Small intestine (tissue), 7 donors: ENCODE results near the gene ZDHHC14. TPM values are rescaled to one million over a fixed set of nuclear protein-coding genes. Genes with fewer than 3 reads are reported as not detected.
A peak's percentile ranks its signal among the peaks of the same experiment; 100 is the strongest.
"Not testable (repeated sequence)": the region's sequence is repeated elsewhere in the genome, so short reads cannot be mapped to it uniquely, and the experiment has no call there.

Experiments used
- DNase-seq, 2 donors: peaks; one replicate each; pipeline versions ENCODE4 v3.0.0 to v3.0.0-alpha.2; 2013
- FAIRE-seq: peaks from 2 replicates; lab custom pipeline; 2012; peaks lifted over from hg19 to GRCh38; lab: Jason Lieb, UNC
- H3K27ac ChIP-seq, 3 donors: one replicate each; pipeline ENCODE4 v1.5.1; 2013; ENCODE audit warnings: low read length in 2 of 3, mild to moderate bottlenecking in 2 of 3, control low read depth in 1 of 3, inconsistent platforms in 1 of 3, low read depth in 1 of 3, moderate library complexity in 1 of 3
- H3K27me3 ChIP-seq, 3 donors: one replicate each; pipeline ENCODE4 v1.6.1; 2013; ENCODE audit warnings: low read length in 3 of 3, inconsistent platforms in 1 of 3; ENCODE audit not compliant: control insufficient read depth in 3 of 3, insufficient read depth in 3 of 3
- H3K36me3 ChIP-seq, 3 donors: one replicate each; pipeline ENCODE4 v1.6.1; 2013; ENCODE audit warnings: low read length in 3 of 3, inconsistent platforms in 1 of 3, low read depth in 1 of 3, mild to moderate bottlenecking in 1 of 3, moderate library complexity in 1 of 3; ENCODE audit not compliant: control insufficient read depth in 3 of 3, insufficient read depth in 2 of 3
- H3K4me1 ChIP-seq, 3 donors: one replicate each; pipeline ENCODE4 v1.6.1; 2013; ENCODE audit warnings: low read length in 2 of 3, inconsistent platforms in 1 of 3, low read depth in 1 of 3, mild to moderate bottlenecking in 1 of 3, moderate library complexity in 1 of 3; ENCODE audit not compliant: control insufficient read depth in 3 of 3, insufficient read depth in 2 of 3
- H3K4me3 ChIP-seq, 3 donors: one replicate each; pipeline ENCODE4 v1.5.1; 2013; ENCODE audit warnings: low read length in 3 of 3, control low read depth in 1 of 3, inconsistent platforms in 1 of 3, low read depth in 1 of 3, mild to moderate bottlenecking in 1 of 3, moderate library complexity in 1 of 3
- H3K9me3 ChIP-seq, 2 donors: one replicate each; pipeline ENCODE4 v1.6.1; 2013; ENCODE audit warnings: low read depth in 1 of 2, low read length in 1 of 2; ENCODE audit not compliant: control insufficient read depth in 2 of 2, insufficient read depth in 1 of 2
- WGBS, 3 donors: extraction: QIAGEN DNeasy Blood & Tissue Kit; methylation state at CpG; one replicate each; pipeline ENCODE4 v1.1.7; 2013; 5-methylcytosine and 5-hydroxymethylcytosine counted together
- polyA plus RNA-seq, 4 donors: library from polyadenylated mRNA; stranded (reverse) in 3 of 4; unstranded in 1 of 4; fragments of 200-250 nt in 3 of 4; fragments of 120-200 nt in 1 of 4; gene quantifications; one replicate each; pipeline versions ENCODE4 v1.2.1 to v1.2.3, GENCODE V29; 2013
- donor health status: healthy with polysubstance abuse.
- donor health status: control.
- donor health status: control.
- donor health status: Bipolar disorder and iron deficiency.
- donor health status: healthy.

Gene ZDHHC14
- polyA plus RNA-seq, 4 donors: 3.4 to 27.7 (median 10.3) TPM

DNA sequence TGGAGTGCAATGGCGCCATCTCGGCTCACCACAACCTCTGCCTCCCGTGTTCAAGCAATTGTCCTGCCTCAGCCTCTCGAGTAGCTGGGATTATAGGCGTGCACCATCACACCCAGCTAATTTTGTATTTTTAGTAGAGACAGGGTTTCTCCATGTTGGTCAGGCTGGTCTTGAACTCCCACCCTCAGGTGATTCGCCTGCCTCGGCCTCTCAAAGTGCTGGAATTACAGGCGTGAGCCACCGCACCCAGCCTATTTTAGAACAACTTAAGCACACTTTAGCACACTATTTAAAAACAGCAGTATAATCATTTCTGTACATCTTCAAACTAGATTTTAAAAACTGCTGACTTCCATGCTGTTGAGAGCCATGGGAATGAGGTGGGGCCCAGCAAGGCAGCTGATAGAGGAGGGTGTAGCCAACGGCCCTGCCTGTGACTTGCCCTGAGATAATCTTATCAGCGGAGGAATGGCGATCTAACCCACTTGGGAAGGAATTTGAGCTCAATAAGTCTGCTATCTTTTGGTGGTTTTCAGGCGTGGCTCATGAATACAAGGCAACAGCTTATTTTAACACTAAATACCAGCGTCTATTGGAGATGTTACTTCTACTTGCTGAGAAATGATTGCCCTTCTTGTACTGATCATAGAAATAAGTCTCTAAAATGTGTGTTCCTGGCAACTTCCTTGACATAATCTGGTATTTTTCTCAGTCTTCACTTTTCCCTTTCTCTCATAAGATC is 12.1 kb downstream of the ZDHHC14 start:
- peaks cover 0 to 9% (median 0%) of the 10 kb centered on the region in 3 donors for H3K36me3 ChIP-seq
- FAIRE-seq (no peak), DNase-seq (peak; percentile 88 to 96)
- 33 to 69% (median 53%) methylated on average over 14 of the region's 14 CpGs for WGBS, 3 donors
- H3K9me3 ChIP-seq: peaks cover 1 to 13% of the 10 kb centered on the region in 2 donors
- no peak overlapping the region for H3K4me3 ChIP-seq
- H3K4me1 ChIP-seq: peaks cover 3 to 32% (median 7%) of the 10 kb centered on the region in 3 donors
- H3K27ac ChIP-seq: peak overlapping the region; percentile 56 to 84 (median 69)
- no peaks in the 10 kb centered on the region for H3K27me3 ChIP-seq

DNA sequence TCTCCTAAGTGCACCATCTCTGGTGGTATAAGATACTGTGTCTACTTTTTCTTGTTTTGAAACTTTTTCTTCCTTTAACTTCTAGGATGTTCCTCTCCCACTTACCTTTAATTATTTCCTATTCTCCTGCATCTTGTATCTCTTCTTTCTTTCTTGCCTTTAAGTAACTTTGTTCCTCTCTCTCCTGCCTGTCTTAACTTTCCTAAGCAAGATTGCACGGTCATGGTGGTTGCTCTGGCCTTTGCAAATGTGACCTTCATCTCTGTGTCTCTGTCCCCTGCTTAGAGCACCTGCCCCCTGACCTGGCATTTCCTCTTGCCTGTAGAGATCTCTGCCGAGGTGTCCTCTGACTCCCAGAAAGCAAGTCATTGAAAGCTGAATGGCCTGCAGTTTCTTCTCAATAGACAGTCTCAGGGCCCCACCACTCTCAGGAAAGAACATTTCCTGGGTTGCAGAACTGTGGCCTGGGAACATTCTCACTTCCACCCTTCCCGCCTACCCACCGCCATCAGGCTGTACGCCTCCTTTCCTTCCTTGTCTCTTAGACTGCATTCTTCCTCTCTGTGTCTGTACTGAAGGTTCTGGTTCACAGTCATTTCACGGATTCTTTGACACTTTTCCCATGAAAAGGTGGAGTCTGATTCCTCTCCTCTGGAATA is 12.8 kb downstream of the ZDHHC14 start:
- Histone ChIP-seq H3K36me3 (peaks cover 0 to 11% (median 0%) of the 10 kb centered on the region in 3 donors), H3K27me3 (no peaks in the 10 kb centered on the region), H3K27ac (peak overlapping the region; percentile 19 to 84 (median 69)), H3K4me1 (peaks cover 3 to 32% (median 7%) of the 10 kb centered on the region in 3 donors), H3K9me3 (peaks cover 1 to 13% of the 10 kb centered on the region in 2 donors), H3K4me3 (no peak overlapping the region)
- DNase-seq (peak; percentile 33 to 50), FAIRE-seq (no peak)
- 62 to 73% (median 69%) methylated on average over 6 of the region's 6 CpGs for WGBS, 3 donors

DNA sequence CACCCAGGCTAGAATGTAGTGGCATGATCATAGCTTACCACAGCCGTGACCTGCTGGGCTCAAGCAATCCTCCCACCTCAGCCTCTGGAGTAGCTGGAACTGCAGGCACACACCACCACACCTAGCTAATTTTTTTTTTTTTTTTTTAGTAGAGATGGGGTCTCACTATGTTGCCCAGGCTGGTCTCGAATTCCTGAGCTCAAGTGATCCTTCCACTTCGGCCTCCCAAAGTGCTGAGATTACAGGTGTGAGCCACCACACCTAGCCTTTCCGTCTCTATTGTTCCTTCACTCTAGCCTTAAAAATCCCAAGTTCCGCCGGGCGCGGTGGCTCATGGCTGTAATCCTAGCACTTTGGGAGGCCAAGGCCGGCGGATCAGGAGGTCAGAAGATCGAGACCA is 14.2 kb downstream of the ZDHHC14 start:
- not testable (repeated sequence) for H3K27me3 ChIP-seq, H3K27ac ChIP-seq, DNase-seq, FAIRE-seq, H3K4me3 ChIP-seq
- H3K9me3 ChIP-seq: peaks cover 1 to 12% of the 10 kb centered on the region in 2 donors
- H3K36me3 ChIP-seq: peaks cover 0 to 19% (median 0%) of the 10 kb centered on the region in 3 donors
- WGBS, 3 donors: 95 to 99% (median 97%) methylated on average over 11 of the region's 11 CpGs
- peaks cover 3 to 32% (median 7%) of the 10 kb centered on the region in 3 donors for H3K4me1 ChIP-seq

DNA sequence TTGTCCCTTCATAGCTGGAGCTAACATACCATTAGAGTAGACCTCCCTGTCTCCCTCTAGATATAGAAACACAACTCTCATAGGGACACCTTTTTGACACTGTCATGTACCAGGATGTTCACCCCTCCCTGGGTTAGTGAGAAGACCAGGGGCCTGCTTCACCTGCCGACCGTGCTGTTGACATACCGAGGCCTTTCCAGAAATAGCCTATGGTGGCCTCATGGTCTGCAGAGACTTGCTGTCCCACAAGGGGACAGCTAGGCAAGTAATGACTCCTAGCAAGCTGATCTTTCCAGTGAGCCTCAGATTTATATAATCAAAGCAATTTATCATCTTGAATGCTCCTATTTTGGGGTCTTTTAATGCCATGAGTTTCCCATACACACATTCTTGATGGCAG is 15.0 kb downstream of the ZDHHC14 start:
- no peak for FAIRE-seq
- 88 to 93% (median 88%) methylated on average over 3 of the region's 3 CpGs for WGBS, 3 donors
- H3K4me1 ChIP-seq: peaks cover 3 to 32% (median 7%) of the 10 kb centered on the region in 3 donors

DNA sequence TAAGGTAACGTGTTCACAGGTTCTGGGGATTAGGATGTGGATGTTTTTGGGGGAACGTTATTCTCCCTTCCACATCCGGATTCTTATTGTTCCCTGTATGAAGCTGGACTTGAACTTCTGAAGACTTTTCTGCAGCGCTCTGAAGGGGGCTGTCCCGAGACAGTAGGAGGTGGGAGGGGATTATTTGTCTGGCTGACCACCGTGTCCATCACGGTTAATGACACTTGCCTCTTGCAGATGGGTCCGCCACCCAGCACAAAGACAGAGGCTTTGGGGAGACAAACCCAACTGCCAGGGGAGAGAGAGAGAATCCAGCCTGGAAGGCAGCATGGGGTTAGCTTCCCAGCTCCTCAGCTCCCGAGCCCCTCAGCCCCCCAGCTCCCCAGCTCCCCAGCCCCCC is 16.7 kb downstream of the ZDHHC14 start:
- WGBS, 3 donors: 93 to 94% (median 93%) methylated on average over 9 of the region's 9 CpGs
- Histone ChIP-seq H3K36me3 (peaks cover 0 to 33% (median 0%) of the 10 kb centered on the region in 3 donors), H3K4me3 (no peak overlapping the region), H3K4me1 (peaks cover 3 to 27% (median 7%) of the 10 kb centered on the region in 3 donors), H3K9me3 (no peaks in the 10 kb centered on the region), H3K27ac (no peak overlapping the region), H3K27me3 (no peaks in the 10 kb centered on the region)
- FAIRE-seq: no peak
- no peak for DNase-seq

More for the DNA sequence above, 15.0 kb downstream of the ZDHHC14 start:
- peaks cover 1 to 8% of the 10 kb centered on the region in 2 donors for H3K9me3 ChIP-seq
- no peak overlapping the region for H3K27ac ChIP-seq
- H3K36me3 ChIP-seq: peaks cover 0 to 24% (median 0%) of the 10 kb centered on the region in 3 donors
- no peak overlapping the region for H3K4me3 ChIP-seq
- DNase-seq: no peak
- H3K27me3 ChIP-seq: no peaks in the 10 kb centered on the region

DNA sequence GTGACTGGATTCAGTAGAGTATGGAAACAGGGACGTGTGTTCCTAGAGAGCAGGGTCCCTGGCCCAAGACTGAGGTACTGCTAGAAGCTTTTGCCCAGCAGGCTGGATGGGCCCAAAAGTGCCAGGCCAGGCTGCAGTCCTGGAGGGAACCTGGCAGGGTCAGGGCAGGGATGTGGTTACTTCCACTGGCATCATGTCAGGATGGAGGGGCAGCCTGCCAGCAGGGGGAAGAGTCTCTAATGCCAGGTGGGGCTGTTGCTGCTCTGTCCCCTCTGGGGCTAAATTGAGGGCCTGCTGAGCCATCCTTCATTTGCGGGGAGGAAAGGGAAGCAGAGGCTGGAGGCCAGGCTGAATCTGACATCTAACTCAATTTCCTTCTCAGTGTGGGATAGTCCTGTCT is 17.2 kb downstream of the ZDHHC14 start:
- peaks cover 3 to 22% (median 7%) of the 10 kb centered on the region in 3 donors for H3K4me1 ChIP-seq
- H3K27ac ChIP-seq: no peak overlapping the region
- H3K36me3 ChIP-seq: peaks cover 0 to 33% (median 0%) of the 10 kb centered on the region in 3 donors
- WGBS, 3 donors: 48 to 77% (median 48%) methylated on average over 2 of the region's 2 CpGs
- FAIRE-seq (no peak), DNase-seq (no peak)
- H3K4me3 ChIP-seq: no peak overlapping the region
- H3K27me3 ChIP-seq: no peaks in the 10 kb centered on the region
- H3K9me3 ChIP-seq: no peaks in the 10 kb centered on the region

DNA sequence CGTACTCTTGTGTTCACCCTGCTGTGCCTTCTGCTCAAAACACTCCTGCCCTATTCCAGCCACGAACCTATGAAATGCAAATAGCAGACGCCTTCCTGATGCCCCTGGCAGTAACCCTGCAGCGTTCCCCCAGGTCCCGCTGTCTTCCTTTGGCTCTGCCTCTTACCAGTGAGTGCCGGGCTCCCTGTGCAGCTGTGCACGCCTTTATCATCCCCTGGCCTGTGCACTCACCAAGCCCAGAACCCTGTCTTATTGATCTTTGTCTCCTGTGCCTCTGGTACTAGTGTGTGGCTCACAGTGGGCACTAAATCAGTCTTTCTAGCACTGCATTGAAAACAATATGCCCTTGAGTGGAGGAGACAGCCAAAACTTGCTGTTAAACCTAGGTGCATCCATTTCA is 19.7 kb downstream of the ZDHHC14 start:
- FAIRE-seq (no peak), DNase-seq (no peak)
- H3K27me3 ChIP-seq: no peaks in the 10 kb centered on the region
- WGBS, 3 donors: 81 to 84% (median 81%) methylated on average over 7 of the region's 7 CpGs
- no peak overlapping the region for H3K4me3 ChIP-seq
- no peaks in the 10 kb centered on the region for H3K9me3 ChIP-seq
- no peak overlapping the region for H3K27ac ChIP-seq
- peaks cover 0 to 5% (median 0%) of the 10 kb centered on the region in 3 donors for H3K4me1 ChIP-seq
- peaks cover 0 to 33% (median 0%) of the 10 kb centered on the region in 3 donors for H3K36me3 ChIP-seq

DNA sequence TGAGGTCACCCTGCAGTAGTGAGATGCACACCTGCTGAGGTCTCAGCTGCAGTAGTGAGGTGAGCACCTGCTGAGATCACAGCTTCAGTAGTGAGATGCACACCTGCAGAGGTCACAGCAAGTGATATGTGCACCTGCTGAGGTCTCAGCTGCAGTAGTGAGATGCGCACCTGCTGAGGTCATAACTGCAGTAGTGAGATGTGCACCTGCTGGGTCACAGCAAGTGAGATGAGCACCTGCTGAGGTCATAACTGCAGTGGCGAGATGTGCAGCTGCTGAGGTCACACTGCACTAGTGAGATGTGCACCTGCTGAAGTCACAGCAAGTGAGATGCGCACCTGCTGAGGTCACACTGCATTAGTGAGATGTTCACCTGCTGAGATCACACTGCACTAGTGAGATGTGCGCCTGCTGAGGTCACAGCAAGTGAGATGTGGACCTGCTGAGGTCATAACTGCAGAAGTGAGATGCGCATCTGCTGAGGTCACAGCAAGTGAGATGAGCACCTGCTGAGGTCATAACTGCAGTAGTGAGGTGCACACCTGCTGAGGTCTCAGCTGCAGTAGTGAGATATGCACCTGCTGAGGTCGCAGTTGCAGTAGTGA is 20.8 kb downstream of the ZDHHC14 start:
- Histone ChIP-seq H3K27me3 (no peaks in the 10 kb centered on the region), H3K4me1 (no peaks in the 10 kb centered on the region), H3K4me3 (no peak overlapping the region), H3K27ac (no peak overlapping the region), H3K36me3 (peaks cover 0 to 33% (median 0%) of the 10 kb centered on the region in 3 donors), H3K9me3 (no peaks in the 10 kb centered on the region)
- DNase-seq: no peak
- 94 to 96% (median 96%) methylated on average over 6 of the region's 6 CpGs for WGBS, 3 donors
- no peak for FAIRE-seq
